ENCODE measurements around the gene EPN3.

EPN3 gene

DNA sequence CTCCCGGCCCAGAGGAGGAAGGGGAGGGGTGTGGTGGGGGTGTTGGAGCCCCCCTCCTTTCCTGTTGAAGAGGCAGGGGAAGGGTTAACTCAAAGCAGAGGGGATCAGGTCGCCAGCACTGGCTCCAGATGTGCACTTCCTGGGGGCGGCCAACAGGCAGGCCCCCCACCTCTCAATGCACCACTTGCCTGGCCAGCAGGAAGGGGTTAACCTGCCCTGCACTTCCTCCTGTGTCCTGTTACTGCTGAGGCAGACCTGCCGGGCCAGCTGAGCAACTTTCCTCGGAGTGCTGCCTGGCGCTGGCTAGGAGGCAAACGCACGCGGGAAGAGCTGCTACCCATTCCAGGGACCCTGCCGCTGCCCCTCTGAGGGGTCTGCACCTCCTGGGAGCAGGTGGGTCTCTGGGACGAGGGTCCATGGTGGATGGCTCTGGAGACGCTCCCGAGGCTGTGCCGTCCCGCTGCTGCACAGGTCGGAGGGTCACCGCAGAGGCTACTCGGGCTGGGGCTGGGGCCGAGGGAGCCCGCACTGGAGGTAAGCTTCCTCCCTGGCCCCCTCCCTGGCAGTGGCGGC, at the start of gene EPN3:
Gene EPN3, plus strand, starts transcription at position 284 of the 573 bp plus-strand sequence. CDS start 3,822 bp downstream, outside the sequence.
- DNase-seq (ENCODE audit: low read depth, low spot score) = no peak

DNA sequence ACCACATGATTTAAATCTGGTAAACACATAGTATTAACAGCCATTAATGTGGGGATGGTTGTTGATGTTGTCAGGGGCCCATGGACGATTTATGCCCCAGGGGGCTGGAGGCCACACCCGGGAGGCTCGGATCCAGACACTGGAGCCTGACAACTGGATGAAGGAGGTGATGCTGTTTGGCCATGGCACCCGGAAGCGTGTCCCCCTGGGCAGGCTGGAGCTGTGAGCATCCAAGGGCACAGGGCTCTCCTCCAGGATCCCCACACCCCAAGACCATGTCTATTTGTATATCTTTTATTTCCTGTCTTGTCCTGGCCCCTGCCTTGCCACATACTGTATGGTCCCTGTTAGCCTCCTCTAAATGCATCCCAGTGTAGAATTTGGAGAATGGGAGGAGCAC, 49.3 kb upstream of the EPN3 start:
- DNase-seq (ENCODE audit: low read depth, low spot score) = no peak

DNA sequence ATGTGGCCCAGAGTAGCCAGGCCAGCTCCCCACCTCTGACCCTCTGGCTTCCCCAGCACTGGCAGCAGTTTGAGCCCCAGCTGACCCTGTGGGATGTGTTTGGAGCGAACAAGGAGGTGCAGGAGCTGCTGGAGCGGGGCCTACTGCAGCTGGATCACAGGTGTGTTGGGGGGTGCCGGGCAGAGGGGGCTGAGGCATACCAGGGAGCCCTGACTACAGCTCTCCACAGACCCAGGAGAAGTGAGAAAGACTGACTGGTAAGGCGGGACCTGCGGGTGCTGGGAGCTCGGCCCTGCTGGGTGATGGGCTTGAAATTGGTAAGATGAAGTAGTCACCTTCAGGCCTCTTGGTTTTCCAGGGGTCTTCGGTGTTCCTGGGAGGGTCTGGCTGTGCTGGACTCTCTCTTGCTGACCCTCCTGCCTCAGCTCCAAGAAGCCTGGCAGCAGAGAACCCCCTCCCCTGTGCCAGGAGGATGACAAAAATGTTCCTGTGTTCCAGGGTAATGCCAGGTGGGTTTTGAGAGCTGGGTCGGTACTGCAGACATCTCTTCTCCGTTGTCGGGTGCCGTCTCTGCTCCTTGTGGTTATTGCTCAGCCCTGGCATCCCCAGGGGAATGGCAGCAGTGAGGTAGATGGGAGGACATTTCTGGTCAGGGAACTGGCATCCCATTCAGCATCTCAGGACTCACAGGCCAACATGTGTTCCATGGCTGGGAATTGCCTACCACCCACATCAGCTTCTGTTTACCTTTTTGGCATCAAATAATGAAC, 48.0 kb upstream of the EPN3 start:
- no peak for DNase-seq (ENCODE audit: low read depth, low spot score)

DNA sequence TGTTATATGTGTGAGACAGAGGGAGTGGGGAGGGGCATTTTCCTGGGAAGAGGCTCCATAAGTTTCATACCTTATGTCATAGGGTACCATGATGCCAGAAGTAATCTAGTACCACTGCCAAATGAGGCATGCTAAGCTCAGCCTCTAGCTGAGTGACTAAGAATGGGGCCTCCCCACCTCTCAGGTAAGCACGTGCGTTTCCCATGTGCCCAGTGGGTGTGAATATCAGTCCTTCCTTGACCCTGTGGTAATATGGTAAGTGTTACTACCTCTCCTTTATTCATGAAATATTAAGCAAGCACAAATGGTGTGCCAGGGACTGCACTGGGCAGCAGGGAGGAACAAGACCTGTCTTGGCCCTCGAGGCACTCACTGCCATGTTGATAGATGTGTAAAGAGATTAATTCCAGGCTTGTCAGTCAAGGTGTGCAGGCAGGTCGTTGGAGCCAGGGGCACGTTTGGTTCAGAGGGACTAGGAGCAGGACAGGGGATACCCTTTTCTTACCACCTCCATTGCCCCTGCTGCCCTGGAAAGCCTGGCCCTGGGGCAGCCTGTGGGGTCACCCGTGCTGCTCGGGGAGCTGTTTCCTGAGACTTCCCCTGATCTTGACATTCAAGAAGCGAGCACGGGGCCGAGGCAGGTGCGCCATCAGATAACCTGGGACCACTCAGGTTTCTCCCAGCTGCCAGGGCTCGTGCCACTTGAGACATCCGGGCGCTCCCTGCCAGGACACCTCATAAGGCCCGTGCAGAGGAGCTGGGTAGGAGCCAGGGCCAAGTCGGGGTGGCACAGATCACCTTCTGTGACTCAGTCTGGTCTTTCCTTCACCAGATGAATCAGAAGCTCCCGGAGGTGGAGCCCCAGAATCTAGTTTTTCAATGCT, 45.1 kb upstream of the EPN3 start:
- DNase-seq (ENCODE audit: low read depth, low spot score) = no peak

DNA sequence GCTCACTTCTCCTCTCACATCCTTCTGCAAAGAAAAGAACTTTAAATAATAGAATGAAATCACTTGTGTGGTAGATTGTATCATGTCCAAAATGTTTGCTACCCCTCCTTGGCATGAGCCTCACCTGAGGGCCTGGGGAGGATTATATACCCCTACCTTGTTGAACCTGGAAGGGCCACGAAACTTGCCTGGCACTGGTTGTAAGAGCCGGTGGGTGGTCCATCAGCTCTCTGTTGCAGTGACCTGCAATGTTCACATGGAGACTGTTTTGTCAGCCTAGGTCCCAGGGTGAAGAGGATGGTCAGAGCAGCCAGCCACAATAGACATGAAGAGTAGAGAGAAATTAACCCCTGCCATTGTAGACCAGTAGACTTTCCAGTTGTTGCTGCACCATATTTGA, 43.7 kb upstream of the EPN3 start:
- no peak for DNase-seq (ENCODE audit: low read depth, low spot score)

DNA sequence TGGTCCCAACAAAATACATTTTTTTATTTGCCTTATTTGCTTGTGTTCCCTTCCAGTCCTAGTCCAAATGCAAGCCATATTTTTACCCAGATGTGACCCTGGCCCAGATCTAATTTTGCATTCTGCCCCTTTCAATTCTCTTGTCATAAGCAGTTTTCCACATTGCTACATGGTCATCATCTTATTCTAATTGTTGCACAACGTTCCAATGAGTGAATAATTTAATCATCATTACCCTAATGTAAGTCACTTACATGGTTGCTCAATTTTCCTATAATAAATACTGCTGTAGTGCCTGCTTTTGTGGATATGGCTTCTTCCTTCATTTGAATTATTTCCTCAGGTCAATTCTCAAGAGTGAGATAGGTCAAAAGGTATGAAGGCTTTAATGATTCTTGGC, 41.0 kb upstream of the EPN3 start:
- no peak for DNase-seq (ENCODE audit: low read depth, low spot score)

DNA sequence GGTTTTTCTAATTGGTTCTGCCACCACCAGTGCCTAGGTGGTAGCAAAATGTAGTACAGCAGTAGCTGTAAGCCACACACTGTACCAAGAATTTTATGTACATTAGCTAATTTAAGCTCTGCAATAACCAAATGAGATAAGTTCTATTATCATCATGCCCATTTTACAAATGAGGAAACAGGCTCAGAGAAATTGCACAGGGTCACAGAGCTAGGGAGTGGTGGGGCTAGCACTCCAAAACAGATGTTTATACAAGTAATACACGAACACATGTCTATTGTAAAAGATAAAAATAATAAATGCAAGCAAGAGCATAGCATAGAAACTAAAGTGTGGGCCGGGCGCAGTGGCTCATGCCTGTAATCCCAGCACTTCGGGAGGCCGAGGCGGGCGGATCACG, 40.3 kb upstream of the EPN3 start:
- DNase-seq (ENCODE audit: low read depth, low spot score) = no peak

DNA sequence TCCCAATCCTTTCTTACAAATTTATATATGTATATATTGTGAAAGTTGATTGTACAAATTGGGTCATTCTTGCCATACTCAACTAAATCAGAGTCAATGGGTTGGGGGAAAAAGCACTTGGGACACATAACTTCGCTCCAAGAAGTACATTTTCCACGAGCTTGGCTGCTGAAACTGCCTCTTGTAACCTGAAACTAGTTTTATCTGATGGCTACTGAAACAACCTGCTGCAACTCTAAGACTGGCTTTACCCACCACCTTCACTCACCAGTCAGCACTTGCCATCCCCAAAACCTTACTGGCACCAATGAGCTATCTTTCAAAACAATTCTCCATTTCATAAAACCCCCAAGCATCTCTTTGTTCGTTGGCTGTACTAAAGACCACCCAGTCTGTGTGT, 38.8 kb upstream of the EPN3 start:
- DNase-seq (ENCODE audit: low read depth, low spot score) = no peak

DNA sequence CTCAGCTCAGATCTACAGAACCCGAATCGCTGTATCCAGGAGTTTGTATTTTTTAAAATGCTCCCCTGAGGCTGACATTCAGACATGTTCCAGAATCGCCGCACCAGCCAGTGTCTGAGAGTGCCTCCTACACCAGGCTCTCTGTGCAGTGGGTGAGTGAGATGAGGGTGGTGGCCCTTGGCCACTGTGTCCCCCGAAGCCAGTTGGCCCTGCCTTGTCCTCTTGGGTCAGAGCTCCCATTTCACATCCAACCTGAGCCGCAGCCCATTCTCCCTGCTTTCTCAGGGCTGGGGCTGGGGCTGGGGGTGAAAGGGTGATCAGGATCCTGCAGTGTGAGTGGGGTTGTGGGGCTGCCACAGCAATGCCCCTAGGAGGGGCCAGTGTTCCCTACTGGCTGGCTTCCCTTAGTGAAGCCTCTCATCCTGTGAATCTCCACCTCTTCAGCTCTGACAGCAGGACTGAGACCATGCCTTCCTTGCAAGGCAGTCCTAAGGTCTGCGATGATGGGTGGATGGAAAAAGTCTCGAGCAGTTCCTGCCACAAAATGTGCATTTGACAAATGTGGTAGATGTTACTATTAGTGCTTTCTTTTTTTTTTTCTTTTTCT, 37.2 kb upstream of the EPN3 start:
- DNase-seq (ENCODE audit: low read depth, low spot score) = no peak

DNA sequence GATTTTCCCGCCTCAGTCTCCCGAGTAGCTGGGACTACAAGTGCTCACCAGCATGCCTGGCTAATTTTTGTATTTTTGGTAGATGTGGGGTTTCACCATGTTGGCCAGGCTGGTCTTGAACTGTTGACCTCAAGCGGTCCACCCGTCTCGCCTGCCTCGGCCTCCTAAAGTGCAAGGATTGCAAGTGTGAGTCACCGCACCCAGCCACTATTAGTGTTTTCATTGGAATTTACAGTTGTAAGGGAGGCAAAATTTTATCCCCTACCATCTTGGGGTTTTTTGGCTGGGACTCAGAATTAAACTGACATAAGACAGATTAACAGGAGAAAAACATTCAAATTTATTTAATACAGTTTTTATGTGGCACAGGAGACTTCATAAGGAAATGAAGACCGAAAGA, 36.6 kb upstream of the EPN3 start:
- no peak for DNase-seq (ENCODE audit: low read depth, low spot score)

DNA sequence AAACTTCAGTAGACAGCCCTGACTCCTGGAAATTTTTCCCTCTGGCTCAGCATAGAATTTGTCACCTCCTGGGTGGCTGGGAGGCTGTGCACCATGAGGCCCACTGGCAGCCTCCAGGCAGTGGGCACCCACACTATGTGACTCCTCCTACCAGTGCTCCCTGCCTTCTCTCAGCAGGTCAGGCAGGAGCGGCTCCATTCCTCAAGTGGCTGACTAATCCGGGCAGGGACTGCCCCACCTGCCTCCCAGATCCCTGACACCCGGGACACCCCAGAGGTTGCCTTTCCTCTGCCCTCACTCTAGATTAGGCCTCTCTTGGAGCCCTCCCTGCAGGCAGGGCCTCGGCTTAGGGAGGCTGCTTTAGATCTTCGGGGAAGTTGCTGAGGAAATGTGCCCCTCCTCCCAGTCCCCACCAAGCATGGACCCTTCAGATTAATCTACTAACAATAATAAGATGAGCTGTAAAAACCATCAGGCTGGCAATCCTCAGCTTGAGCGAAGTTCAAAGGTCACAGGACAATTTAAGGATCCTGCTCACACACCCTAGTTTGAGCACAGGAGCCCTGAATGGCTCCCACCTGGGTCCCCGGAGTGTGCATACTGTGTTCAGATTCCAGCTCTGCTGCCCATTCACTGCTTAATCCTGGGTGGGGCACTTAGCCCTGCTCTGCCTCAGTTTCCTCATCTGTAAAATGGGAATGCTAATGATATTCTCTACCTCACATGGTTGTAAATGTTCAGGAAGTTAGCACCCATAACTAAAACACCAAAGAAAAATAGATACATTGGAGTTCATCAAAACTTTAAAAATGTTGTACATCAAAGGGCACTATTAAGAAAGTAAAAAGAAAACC, 34.3 kb upstream of the EPN3 start:
- no peak for DNase-seq (ENCODE audit: low read depth, low spot score)

DNA sequence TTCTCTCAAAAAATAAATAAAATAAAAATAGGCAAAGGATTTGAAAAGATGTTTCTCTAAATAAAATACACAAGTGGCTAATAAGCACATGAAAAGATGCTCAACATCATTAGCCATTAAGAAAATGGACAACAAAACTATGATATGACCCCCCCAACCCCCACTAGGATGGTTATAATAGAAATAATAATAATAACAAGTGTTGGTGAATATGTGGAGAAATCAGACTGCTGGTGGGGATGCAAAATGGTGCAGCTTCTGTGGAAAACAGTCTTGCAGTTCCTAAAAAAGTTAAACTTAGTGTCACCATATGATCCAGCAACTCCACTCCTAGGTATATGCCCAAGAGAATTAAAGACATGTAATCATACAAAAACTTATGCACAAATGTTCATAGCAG, 33.3 kb upstream of the EPN3 start:
- DNase-seq (ENCODE audit: low read depth, low spot score) = no peak

DNA sequence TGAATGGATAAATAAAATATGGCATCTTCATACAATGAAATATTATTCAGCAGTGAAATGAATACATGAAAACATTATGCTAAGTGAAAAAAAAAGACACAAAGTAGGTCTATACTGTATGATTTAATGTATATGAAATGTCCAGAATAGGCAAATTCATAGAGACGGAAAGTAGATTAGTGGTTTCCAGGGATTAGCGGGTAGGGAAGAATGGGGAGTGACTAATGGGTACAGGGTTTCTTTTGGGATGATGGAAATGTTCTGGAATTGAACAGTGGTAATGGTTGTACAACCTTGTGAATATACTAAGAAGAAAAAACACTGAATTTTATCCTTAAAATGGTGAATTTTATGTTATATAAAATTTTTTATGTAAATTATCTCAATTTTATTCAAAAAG, 32.8 kb upstream of the EPN3 start:
- DNase-seq (ENCODE audit: low read depth, low spot score) = no peak

DNA sequence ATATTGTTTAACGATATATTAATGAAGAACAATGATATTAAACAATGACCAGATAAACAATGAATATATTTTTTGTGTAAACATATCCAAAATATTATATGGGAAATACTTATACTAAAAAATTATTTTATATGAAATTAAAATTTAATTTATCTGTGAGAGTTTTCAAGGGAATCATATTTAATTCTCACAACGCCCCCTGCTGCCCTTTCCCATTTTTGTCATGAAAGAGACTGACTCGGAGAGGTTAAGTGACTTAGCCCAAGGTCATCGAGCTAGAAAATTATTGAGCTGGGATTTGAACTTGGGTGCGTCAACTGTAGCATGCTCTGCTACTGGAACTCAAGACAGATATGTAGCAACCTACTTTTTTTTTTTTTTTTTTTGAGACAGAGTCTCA, 31.5 kb upstream of the EPN3 start:
- no peak for DNase-seq (ENCODE audit: low read depth, low spot score)

DNA sequence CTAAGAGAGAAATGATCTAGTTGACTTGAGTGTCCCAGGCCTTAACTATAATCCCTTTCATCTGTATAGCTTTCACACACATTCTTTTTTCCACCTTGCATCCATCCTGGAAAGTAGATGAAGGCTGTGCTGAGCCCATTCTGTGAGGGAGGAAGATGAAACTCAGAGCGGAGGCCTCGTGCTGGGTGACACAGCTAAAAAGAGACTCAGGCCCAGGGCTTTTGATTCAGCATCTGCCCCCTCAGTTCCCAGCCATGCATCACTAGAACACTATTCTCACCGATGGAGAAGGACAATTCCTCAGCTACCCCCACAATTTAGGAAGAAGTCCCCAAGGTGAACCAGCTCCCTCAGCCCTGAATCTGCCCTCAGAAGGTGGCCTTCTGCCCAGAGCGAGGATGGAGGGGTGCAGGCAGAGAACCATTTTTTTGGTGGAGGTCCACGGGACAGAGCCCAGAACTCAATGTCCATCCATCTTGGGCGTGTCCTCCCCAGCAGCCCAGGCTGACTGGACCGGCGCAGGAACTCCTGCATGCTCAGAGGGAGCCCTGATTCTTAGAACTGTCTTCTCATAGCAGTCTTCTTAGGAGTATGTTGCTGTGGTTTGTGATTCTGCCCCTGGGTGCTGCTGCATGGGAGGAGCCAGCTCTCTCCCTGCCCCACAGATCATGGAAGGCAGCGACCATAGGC, 30.1 kb upstream of the EPN3 start:
- no peak for DNase-seq (ENCODE audit: low read depth, low spot score)

DNA sequence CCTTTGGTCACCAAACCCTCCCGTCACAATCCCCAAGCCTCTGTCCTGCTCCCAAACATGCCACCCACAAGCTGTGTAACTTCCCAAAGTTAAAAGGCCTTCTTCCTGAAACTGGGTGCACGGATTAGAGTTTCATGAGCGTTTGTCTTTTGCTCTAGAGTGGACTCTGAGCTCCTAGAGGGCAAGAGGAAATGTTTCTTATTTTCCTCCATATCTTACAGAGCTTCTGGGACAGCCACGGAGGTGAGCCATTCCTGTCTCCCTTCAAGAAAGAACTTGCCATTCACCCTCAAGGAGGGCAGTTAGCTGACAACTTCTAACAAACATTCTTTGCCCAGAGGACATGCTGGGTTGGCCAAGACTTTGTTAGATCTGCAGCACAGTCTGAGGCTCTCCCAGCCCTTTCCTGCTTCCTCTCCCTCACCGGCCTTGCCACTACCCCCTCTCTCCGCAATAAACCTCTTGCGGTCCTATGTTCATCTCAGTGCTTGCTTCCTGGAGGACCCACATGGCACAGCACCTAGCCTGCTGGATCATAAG, 26.9 kb upstream of the EPN3 start:
- DNase-seq (ENCODE audit: low read depth, low spot score) = no peak

DNA sequence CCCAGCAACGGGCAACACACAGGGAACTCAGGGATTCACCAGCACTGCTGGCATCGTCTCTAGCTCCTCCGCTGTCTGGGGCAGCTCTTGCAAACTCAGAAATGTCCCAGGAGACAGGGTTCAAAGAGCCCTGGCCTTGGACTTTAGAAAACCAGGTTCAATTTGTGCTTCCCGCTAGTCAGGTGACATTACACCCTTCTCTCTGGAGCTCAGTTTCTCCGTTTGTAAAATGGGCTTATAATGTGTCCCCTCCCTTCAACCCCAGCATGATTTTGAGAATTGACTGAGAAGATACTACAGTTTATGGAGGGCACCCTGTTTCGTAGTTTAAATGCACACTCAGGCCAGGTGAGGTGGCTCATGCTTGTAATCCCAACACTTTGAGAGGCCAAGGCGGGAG, 26.2 kb upstream of the EPN3 start:
- no peak for DNase-seq (ENCODE audit: low read depth, low spot score)

DNA sequence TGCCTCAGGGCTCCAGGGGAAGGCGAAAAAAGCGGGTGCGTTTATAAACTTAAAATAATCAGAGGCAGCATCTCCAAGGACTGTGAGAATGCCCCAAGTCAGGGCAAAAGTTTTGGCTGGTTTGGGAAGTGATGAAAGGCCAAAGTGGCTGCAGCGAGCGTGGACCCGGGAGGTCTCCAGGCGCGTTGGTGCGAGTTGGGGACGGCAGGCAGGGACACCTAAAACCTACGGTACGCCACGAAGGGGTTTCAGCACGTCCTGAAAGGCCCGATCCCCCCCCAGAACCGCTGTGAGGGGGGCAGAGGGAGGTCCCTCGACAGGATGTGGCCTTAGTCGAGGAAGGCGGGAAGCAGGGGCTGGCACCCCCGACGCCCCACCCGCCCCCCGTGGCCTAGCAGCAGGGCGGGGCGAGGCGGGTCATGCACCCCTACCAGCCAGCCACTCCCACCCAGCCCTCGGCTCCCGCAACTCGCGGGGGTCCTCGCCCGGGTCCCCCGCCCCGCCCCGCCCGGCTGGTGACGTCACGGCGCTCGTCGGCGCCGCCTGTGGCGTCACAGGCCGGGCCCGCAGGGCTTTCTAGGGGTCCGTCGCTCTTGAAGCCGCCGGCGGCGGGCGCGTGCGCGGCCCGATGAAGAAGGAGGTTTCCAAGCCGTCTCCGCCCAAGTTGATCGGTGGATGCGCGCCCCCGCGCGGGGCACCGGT, 24.5 kb upstream of the EPN3 start, which contains the start of gene MYCBPAP:
Gene MYCBPAP, plus strand, starts transcription at position 569 of the 702 bp plus-strand sequence. CDS start 236 bp downstream, outside the sequence.
- DNase-seq (ENCODE audit: low read depth, low spot score) = peak; percentile 38

DNA sequence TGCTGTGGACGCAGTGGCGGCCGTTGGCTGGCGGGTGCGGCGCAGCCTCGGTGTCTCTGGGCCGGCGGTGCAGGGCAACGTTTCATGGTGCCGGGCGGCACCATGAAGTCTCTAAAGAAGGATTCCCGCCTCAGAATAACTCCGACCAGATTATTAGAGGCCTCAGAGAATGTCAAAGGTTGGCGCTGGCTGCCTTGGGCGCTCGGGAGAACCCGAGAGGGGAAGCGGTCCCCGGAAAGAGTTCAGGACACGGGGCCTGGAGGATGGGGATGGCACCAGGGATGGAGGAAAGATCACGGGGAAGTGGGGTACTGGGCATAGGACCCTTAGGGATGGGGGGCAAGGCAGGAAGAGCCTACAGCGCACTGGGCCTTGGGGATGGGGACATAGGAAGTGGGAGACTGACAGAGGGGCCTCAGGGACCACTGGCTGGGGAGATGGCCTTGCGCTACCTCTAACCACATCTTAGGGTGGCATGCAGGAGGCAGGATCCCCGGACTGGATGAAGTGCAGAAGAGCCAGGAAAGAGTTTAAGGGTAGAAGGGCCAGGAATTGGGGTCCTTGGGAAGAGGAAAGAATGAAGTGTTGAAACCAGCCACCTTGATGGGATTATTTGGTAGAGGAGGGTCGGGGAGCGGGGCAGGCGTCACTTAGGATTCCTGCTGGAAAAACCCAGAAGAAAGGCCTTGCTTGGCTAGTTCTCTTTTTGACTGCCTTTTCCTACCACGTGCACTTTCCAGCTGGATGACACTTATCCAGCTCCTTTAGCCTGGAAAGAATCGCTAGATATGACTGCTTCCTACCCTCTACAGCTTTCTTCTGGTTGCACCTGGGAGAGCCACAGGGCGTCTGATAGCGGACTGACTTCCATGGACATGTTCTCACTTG, 23.7 kb upstream of the EPN3 start:
- DNase-seq (ENCODE audit: low read depth, low spot score) = no peak
